Panc1 (cell line): Measurements from ENCODE around the gene SCN2B.

ENCODE experiments used
- POLR2AphosphoS5 ChIP-seq: IDR thresholded peaks from 2 replicates; pipeline ENCODE4 v1.6.1; 2012; ENCODE audit warnings: mild to moderate bottlenecking, low read depth, low read length, moderate library complexity
- TF ChIP-seq, protein P1 (sequence below): fragments of 450-650 bp; IDR thresholded peaks from 2 replicates; pipeline ENCODE4 v1.5.1; 2017; ENCODE audit warnings: mild to moderate bottlenecking
- TF ChIP-seq, protein P2 (sequence below), 2 experiments: IDR thresholded peaks; 2 replicates each; pipeline ENCODE4 v1.6.1; 2011 to 2012; ENCODE audit warnings: low read depth in 2 of 2, control low read depth in 1 of 2, low read length in 1 of 2, mild to moderate bottlenecking in 1 of 2, moderate library complexity in 1 of 2; ENCODE audit not compliant: insufficient read depth in 1 of 2

DNA sequence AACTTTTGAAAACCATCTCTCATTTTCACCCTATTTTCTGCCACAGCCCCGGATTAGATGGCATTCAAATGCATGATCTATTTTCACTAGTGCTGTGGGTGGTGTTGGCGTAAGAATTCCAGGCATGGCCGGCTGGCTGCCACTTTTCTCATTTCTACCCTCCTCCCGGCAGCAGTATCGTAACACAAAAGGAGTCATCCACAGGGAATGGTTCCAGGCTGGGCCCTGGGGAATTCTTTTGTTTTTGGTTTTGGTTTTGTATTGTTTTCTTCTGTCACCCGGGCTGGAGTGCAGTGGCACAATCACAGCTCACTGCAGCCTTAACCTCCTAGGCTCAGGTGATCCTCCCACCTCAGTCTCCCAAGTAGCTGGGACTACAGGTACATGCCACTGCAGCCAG is 34.6 kb upstream of the SCN2B start:
- TF ChIP-seq POLR2AphosphoS5: no peak
- TF ChIP-seq, protein P1, sequence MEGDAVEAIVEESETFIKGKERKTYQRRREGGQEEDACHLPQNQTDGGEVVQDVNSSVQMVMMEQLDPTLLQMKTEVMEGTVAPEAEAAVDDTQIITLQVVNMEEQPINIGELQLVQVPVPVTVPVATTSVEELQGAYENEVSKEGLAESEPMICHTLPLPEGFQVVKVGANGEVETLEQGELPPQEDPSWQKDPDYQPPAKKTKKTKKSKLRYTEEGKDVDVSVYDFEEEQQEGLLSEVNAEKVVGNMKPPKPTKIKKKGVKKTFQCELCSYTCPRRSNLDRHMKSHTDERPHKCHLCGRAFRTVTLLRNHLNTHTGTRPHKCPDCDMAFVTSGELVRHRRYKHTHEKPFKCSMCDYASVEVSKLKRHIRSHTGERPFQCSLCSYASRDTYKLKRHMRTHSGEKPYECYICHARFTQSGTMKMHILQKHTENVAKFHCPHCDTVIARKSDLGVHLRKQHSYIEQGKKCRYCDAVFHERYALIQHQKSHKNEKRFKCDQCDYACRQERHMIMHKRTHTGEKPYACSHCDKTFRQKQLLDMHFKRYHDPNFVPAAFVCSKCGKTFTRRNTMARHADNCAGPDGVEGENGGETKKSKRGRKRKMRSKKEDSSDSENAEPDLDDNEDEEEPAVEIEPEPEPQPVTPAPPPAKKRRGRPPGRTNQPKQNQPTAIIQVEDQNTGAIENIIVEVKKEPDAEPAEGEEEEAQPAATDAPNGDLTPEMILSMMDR: no peak
- TF ChIP-seq, protein P2, sequence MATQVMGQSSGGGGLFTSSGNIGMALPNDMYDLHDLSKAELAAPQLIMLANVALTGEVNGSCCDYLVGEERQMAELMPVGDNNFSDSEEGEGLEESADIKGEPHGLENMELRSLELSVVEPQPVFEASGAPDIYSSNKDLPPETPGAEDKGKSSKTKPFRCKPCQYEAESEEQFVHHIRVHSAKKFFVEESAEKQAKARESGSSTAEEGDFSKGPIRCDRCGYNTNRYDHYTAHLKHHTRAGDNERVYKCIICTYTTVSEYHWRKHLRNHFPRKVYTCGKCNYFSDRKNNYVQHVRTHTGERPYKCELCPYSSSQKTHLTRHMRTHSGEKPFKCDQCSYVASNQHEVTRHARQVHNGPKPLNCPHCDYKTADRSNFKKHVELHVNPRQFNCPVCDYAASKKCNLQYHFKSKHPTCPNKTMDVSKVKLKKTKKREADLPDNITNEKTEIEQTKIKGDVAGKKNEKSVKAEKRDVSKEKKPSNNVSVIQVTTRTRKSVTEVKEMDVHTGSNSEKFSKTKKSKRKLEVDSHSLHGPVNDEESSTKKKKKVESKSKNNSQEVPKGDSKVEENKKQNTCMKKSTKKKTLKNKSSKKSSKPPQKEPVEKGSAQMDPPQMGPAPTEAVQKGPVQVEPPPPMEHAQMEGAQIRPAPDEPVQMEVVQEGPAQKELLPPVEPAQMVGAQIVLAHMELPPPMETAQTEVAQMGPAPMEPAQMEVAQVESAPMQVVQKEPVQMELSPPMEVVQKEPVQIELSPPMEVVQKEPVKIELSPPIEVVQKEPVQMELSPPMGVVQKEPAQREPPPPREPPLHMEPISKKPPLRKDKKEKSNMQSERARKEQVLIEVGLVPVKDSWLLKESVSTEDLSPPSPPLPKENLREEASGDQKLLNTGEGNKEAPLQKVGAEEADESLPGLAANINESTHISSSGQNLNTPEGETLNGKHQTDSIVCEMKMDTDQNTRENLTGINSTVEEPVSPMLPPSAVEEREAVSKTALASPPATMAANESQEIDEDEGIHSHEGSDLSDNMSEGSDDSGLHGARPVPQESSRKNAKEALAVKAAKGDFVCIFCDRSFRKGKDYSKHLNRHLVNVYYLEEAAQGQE (IDR thresholded peaks at IDR 0.05; ENCODE audit: insufficient read depth in 1 of 2, low read depth in 2 of 2, low read length in 1 of 2): no peak
